ENCODE measurements around the gene RARS1.

- TF ChIP-seq, protein P1, sequence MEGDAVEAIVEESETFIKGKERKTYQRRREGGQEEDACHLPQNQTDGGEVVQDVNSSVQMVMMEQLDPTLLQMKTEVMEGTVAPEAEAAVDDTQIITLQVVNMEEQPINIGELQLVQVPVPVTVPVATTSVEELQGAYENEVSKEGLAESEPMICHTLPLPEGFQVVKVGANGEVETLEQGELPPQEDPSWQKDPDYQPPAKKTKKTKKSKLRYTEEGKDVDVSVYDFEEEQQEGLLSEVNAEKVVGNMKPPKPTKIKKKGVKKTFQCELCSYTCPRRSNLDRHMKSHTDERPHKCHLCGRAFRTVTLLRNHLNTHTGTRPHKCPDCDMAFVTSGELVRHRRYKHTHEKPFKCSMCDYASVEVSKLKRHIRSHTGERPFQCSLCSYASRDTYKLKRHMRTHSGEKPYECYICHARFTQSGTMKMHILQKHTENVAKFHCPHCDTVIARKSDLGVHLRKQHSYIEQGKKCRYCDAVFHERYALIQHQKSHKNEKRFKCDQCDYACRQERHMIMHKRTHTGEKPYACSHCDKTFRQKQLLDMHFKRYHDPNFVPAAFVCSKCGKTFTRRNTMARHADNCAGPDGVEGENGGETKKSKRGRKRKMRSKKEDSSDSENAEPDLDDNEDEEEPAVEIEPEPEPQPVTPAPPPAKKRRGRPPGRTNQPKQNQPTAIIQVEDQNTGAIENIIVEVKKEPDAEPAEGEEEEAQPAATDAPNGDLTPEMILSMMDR (IDR thresholded peaks at IDR 0.05), result no peak
- TF ChIP-seq POLR2A (IDR thresholded peaks at IDR 0.05), result no peak
Measured at GRCh38 chr5:168557389-168557788, 71.1 kb downstream of the RARS1 start.
